NOMO-1 treated with dmso at 0.1 percent for 144 hours (cell line): ENCODE measurements around the gene USP32.
"Not testable (repeated sequence)": the region's sequence is repeated elsewhere in the genome, so short reads cannot be mapped to it uniquely, and the experiment has no call there.

Experiments
- DNase-seq: peaks from one replicate; lab custom pipeline; 2025; ENCODE audit not compliant: unreplicated experiment; lab: John Stamatoyannopoulos, UW

The USP32 gene

DNA sequence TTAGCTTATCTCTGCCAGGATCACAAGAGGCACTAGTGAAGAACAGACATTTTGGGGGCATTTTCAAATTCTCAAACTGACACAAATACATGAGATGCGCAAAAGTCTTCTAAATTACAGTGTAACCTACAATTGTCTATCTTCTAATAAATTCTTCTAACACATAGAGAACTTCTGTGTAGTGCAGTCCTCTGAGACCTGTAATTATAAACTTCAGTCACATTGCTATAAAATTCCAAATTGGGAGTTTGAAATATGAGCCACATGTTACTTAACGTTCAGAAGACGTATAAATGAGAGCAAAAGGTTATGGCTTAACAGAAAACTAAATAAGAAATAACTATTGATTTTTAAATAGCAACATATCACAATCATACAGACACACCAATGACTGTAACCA, 12.5 kb downstream of the USP32 start:
- DNase-seq = not testable (repeated sequence)

DNA sequence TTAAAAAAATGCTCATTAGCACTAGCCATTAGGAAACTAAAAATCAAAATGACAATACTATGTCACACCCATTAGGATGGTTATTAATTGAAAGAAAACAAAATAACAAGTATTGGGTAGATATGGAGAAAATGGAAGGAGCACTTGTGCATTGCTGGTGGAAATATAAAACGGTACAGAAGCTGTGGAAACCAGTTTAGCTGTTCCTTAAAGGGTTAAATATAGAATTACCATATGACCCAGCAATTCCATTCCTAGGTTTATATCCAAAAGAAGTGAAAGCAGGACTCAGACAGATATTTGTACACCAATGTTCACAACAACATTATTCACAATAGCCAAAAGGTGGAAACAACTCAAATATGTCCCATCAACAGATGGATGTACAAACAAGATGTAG, 13.7 kb downstream of the USP32 start:
- DNase-seq = not testable (repeated sequence)

DNA sequence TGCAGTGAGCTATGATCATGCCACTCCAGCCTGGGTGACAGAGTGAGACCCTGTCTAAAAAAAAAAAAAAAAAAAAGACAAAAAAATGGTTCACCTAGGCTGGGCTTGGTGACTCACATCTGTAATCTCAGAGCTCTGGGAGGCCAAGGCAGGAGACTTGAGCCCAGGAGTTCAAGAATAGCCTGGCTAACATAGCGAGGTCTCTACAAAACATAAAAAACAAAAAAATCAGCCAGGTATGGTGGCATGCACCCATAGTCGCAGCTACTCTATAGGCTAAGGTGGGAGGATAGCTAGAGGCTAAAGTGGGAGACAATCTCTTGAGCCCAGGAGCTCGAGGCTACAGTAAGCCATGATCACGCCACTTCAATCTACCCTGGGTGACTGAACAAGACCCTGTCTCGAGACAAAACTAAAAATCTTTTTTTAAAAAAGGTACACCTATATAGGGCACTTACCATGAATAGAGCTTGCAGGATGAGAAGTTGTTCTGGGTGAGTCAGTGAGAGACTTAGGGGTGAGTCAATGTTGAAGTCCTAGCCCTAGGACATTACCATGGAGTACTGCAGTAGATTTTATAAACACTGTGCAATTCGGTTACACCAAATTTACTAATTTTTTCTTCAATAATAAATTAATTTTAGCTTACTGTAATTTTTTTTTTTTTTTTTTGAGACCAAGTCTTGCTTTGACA, 19.0 kb downstream of the USP32 start:
- DNase-seq = no peak

DNA sequence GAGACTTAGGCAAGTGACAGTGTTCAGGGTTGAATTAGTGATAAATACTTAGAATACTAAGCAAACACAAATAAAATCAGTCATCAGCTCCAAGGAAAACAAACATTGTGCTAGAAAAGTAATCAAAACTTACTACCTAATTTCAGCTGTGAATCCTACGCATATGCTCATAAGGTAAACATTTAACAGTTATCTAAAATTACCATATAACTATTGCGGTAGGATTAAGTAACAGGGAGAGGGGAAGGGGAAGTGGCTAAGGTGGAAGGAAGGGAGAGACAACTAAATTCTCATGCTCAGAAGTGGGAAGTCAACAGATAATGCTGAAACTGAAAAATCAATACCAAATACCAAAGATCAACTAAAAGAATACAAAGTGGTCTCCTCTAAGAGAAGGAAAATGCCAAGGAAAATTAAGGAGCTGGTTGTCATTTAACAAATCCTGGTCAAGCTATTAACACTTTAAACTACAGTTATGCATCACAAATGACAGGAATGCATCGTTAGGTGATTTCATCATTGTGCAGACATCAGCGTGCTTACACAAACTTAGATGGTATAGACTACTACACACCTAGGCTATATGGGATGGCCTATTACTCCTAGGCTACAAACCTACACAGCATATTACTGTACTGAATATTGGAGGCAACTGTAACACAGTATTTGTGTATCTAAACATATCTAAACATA, 20.0 kb downstream of the USP32 start:
- peak; percentile 77 for DNase-seq

DNA sequence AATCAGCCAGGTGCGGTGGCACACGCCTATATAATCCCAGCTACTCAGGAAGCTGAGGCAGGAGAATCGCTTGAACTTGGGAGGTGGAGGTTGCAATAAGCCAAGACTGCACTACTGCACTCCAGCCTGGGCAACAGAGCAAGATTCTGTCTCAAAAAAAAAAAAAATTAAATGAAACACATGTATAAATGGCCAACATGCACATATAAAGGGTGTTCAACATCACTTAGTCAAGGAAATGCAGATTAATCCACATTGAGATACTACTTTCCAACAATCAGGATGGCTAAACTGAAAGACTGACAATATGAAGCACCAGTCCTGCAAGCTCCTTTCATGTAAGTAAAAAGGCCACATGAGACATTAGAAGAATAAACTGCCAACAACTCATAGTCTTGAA, 20.5 kb downstream of the USP32 start:
- no peak for DNase-seq

DNA sequence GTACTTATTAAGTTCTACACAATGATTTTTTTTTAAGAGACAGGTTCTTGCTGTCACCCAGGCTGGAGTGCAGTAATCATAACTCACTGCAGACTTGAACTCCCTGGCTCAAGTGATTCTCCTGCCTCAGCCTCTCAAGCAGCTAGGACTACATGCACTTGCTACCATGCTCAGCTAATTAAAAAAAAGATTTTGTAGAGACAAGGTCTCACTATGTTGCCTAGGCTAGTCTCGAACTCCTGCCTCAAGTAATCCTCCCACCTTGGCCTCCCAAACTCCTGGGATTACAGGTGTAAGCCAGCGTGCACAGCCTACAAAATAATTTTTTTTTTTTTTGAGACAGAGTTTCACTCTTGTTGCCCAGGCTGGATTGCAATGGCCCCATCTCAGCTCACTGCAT, 22.2 kb downstream of the USP32 start:
- no peak for DNase-seq

DNA sequence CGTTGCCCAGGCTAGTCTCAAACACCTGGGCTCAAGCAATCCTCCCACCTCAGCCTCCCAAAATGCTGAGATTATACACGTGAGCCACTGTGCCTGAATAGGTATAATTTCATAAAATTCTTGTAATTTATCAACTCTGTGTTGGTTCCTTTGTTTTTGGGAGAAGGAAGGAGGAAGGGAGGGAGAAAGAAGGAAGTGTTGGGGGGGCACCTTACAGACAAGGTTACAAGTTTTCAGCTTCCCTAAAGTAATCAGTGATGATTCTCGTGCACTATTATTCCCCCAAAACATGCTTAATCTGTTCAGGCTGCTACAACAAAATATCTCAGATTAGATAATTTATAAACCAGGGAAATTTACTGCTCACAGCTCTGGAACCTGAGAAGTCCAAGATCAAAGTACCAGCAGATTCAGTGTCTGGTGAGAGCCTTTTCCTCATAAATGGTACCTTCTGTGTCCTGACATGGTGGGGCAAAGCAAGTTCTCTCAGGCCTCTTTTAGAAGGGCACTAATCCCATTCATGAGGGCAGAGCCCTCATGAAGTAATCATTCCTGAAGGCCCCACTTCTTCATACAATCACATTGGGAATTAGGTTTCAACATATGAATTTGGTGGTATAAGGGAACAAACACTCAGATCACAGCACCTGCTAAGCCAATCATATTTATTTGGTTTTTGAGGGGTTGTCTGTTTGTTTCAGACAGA, 28.1 kb downstream of the USP32 start:
- DNase-seq = no peak

DNA sequence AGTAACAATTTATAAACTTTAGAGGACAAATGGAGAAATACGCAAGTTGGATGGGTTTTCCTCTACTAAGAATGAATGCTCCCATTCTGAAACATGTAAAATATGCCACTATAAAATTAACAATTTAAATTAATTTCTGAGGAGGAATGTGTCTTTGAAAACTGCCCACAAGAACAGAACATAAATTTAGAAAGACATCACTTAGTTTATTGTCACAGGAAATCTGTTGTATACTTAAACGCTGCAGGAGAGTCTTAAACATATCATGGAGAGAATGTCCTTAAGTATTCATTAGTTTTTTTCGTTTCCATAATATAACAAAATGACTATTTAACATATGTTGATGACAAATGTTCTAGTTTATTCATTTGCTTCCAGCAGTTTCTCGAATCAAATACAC, 29.6 kb downstream of the USP32 start:
- no peak for DNase-seq

DNA sequence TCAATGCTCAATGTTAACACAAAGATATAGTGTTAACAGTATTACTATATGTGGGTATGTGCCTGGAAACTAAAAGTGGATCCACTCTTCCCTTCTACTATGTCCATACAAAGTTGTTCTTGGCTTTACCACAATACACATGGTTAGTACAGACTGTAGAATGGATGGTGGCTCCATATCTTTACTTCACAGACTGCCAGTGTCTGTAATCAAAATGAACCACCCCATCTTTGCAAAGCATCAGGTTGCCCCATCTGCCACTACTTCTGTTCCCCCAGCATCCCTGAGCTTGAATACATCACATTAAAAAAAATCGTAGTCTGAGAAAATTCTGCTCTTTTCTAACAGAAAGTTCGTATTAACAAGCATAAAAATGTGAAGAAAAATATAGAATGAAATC, 30.0 kb downstream of the USP32 start:
- no peak for DNase-seq

DNA sequence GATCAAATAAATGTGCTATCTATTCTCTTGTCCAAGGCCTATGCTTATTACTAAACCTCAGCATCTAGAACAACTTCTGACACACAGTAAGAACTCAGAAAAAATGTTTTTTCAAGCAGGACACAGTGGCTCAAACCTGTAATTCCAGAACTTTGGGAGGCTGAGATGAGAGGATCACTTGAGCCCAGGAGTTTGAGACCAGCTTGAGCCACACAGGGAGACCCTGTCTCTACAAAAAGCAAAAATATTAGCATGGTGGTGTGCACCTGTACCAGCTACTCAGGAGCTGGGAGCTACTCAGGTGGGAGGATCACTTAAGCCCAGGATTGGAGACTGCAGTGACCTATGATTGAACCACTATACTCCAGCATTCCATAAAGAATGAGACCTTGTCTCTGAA, 32.5 kb downstream of the USP32 start:
- no peak for DNase-seq

DNA sequence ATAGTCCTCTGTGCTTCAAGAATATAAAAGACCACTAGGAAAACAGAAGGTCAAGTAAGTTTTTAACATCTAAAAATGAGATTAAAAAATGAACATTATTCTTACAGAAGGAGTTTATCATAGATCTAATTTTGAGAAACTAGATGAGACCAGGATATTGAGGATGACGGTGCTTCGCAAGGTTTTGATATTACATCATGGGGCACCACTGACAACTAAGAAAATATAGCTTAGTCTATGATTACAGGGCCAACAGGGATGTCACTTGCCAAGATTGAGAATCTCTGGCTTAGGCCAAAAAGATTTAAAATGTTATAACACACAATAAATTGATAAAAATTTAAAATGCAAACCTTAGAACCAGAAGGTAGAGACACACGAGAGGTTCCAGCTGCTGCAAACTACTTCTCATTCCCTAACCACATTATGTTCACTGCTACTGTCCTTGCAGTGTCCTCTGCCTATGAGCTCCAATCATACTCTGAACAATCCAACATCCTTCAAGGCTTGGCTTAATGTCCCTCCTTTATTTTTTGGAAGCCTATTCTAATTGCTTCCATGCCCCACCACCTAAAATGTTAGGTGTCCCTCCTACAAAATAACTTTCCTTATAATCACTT, 33.2 kb downstream of the USP32 start:
- no peak for DNase-seq

DNA sequence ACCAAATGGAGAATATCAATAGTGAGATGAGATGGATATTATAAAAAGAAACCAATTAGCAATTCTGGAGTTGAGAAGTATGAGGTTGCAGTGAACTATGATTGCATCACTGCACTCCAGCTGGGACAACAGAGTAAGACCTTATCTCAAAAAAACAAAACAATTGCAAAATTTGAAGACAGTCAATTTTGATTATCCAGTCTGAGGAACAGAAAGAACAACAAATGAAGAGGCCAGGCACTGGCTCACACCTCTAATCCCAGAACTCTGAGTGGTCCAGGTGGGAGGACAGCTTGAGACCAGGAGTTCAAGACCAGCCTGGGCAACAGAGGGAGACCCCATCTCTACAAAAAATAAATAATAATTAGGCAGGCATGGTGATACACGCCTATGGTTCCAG, 35.0 kb downstream of the USP32 start:
- no peak for DNase-seq

DNA sequence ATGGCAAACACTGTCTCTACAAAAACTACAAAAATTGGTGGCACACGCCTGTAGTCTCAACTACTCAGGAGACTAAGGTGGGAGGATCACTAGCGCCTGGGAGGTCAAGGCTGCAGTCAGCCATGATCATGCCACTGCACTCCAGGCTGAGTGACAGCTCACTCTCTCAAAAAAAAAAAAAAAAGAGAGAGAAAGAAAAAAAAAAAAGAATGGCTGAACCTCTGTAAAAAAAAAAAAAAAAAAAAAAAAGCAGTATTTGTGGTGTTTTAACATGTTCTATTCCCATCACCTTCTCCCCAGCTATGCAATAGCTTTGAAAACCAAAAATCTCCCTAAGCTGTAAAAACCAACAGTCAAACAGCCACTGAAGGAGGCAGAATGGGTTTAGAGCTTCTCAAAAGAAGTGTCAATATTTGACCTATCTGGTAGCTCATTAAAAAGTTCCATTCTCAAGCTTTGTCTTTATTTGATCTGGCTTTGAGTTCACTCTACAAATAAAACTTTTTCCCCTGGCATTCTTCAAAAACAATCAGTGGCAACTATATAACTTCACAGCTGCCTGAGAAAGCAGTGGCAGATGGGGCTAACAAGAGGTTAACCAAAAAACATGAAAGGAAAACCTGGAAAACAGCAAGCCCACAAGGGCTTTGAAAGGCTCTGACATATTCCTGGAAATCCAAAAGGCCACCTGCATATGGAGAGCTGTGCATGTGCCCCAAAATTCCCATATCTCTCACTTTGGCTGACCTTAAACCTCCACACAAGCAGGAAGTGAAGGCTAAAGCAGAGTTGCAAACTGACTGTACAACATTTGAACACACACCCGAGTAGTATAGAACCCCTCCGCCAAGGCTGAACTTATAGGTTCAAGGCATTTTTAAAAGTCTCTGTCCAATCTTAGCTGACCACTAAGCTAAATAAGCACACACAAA, 36.0 kb downstream of the USP32 start:
- no peak for DNase-seq

DNA sequence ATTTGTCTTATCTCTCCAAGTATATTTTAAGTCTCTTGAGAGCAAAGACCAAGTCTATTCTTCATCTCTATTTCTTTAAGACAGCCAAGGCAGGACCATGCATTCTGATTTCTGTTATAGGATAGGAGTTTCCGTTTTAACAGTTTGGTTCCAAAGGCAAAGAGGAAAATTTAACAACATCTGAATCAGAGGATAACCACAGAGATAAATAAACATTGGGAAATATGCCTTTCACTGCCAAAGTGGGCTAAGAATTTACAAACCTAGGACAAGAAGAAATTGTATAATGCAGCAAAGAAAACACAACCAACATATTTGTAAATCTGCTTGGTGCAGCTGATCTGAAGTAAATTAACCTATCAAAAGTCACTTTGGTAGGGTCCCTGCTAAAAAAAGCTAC, 37.7 kb downstream of the USP32 start:
- no peak for DNase-seq

DNA sequence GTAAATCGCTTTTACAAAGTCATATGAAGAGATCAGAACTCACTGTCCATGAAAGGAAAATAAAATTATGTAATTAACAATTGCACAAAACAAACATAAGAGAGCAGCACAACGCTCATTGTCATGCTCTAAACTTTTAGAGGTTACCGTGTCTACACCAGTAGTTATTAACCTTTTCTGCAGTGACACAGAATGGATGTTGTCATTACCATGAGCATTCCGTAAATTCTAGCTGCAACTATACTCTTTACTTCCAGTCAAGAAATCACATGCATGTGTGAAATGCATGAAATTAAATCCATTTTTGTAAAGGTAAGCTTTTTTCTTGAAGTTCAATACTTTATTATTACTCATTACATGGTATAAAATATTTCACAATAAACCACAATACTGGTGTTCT, 38.2 kb downstream of the USP32 start:
- DNase-seq = no peak

DNA sequence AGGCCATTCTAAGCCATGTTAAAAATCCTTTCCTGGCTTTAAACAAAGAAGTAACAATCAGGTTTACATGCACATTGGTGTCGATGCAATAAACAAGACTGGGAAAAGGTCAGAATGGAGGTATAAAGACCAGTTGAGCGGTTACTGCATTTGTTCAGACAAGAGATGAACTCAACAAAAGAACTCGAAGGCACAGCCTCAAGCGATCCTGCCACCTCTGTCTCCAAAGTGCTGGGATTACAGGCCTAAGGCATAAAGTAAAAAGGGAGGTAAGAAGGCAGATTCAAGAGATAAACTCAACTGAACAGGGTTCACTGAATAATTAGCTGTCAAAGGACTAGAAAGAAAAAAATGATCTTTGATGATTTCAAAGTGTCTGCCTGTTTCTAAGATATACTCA, 39.4 kb downstream of the USP32 start:
- no peak for DNase-seq

DNA sequence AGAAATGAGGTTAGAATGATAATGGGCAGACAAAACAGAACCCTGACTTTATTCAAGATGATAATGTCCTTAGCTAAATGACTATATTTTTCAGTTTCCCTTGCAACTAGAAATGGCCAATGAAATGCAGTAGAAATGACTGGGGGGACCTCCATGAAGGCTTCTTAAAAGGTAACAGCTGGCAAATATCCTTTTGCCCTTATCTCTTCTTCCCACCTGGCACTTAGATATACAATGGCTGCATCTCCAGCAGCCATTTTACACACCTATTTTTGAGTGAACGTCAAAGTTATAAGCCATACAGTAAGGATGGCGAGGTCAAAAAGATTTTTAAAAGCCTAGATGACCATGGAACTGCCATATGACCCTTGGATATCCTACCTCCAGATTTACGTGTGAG, 39.9 kb downstream of the USP32 start:
- DNase-seq = no peak

DNA sequence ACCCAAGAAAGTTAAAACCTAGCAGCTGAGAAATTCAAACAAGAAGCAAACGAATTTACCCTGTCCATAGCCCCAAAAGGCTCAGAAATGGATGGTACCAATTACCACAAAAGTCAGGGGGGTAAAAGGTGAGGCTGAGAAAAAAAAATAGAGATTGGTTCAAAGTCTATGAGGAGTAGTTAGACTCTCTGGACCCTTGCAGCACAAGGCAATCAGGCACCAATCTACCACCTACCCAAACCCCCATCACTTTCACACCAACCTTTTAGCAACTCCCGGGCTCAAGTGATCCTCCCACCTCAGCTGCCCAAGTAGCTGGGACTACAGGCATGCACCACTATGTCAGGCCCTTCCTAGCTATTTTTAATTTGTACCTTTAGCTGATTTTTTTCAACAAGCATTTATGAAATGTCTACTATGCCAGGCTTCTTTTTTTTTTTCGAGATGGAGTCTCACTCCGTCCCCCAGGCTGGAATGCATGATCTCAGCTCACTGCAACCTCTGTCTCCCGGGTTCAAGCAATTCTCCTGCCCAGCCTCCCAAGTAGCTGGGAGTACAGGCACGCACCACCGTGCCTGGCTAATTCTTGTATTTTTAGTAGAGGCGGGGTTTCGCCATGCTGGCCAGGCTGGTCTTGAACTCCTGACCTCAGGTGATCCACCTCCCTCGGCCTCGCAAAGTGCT, 40.8 kb downstream of the USP32 start:
- no peak for DNase-seq

DNA sequence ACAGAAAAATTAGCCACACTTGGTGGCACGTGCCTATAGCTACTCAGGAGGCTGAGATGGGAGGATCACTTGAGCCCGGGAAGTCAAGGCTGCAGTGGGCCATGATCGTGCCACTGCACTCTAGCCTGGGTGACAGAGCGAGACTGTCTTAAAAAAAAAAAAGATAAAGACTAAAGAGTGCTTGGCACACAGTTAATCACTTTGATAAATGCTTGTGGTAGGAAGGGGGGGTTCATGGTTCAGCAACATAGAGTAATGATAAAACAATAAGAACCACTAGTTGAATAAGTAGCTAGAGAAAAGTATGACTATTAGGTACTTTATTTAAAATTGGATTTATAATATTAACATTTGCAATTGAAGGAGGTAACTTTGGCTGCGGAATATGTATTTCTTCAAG, 43.3 kb downstream of the USP32 start:
- no peak for DNase-seq

DNA sequence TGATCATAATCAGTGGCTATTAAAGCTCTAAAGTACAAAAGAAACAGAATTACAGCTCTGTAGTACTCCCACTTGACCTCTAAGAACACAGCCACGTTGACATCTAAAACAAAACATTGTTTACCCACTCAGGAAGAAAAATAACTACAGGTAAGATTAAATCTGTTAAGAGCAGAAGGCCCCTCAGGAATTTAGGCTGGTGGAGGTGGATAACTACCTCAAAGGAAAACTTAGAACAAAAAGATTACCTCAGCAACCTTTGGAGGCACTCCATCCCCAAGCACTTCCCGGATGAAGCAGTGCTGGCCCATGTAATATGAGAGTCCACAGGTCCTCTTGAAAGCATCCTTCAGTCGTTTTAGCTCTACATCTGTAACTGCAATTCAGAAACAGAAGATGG, 46.7 kb downstream of the USP32 start:
- DNase-seq = no peak
